ENCODE measurements around the gene CD300A. TPM values are rescaled to one million over a fixed set of nuclear protein-coding genes. Genes with fewer than 3 reads are reported as not detected.

The CD300A gene
- total RNA-seq, 2 experiments from 2014 or later, result 2.0 to 15.8 TPM

GRCh38 chr17:74453665-74454196 lies 12.7 kb upstream of the CD300A start:
- ATAC-seq, result peak; percentile 95
- peaks cover 20% of the 10 kb centered on the region for H3K27me3 Mint-ChIP-seq

GRCh38 chr17:74454197-74455024 lies 12.0 kb upstream of the CD300A start:
- peaks cover 36% of the 10 kb centered on the region for H3K4me1 Mint-ChIP-seq
- ATAC-seq (no peak), DNase-seq (no peak)
- H3K9me3 Mint-ChIP-seq (ENCODE audit: low read depth), result no peaks in the 10 kb centered on the region
- peaks cover 20% of the 10 kb centered on the region for H3K27me3 Mint-ChIP-seq
- no peaks in the 10 kb centered on the region for H3K36me3 Mint-ChIP-seq
- H3K27ac Mint-ChIP-seq, result no peak overlapping the region
- CTCF ChIA-PET, result interaction anchor here (0.7 to 9.4 kb wide), 15 partner anchors 9 to 159 kb away, joined by 3 to 109 read pairs (median 5); partner anchors contain the start of genes CD300A and GPR142
- no peak overlapping the region for H3K4me3 Mint-ChIP-seq

More at GRCh38 chr17:74453665-74454196, 12.7 kb upstream of the CD300A start:
- H3K4me3 Mint-ChIP-seq, result no peak overlapping the region
- H3K27ac Mint-ChIP-seq, result no peak overlapping the region
- H3K36me3 Mint-ChIP-seq, result no peaks in the 10 kb centered on the region
- H3K9me3 Mint-ChIP-seq (ENCODE audit: low read depth), result no peaks in the 10 kb centered on the region
- peaks cover 36% of the 10 kb centered on the region for H3K4me1 Mint-ChIP-seq
- peak; percentile 85 for DNase-seq
- CTCF ChIA-PET, result interaction anchor here (1.2 to 9.4 kb wide), 10 partner anchors 8 to 153 kb away, joined by 3 to 109 read pairs (median 8); partner anchors contain the start of genes CD300A and GPR142

GRCh38 chr17:74455025-74455545 lies 11.3 kb upstream of the CD300A start:
- Mint-ChIP-seq H3K27ac (no peak overlapping the region), H3K9me3 (ENCODE audit: low read depth) (no peaks in the 10 kb centered on the region), H3K36me3 (no peaks in the 10 kb centered on the region), H3K4me1 (peaks cover 36% of the 10 kb centered on the region), H3K27me3 (peaks cover 20% of the 10 kb centered on the region), H3K4me3 (no peak overlapping the region)
- ATAC-seq (no peak), DNase-seq (no peak)
- CTCF ChIA-PET, result interaction anchor here (0.9 to 9.4 kb wide), 13 partner anchors 7 to 159 kb away, joined by 3 to 109 read pairs (median 6); partner anchors contain the start of genes CD300A and GPR142

GRCh38 chr17:74455821-74456220 lies 10.6 kb upstream of the CD300A start:
- H3K36me3 Mint-ChIP-seq, result no peaks in the 10 kb centered on the region
- ATAC-seq (no peak), DNase-seq (no peak)
- no peak overlapping the region for H3K4me3 Mint-ChIP-seq
- peaks cover 36% of the 10 kb centered on the region for H3K4me1 Mint-ChIP-seq
- peaks cover 20% of the 10 kb centered on the region for H3K27me3 Mint-ChIP-seq
- CTCF ChIA-PET, result interaction anchor here (0.9 to 9.4 kb wide), 10 partner anchors 8 to 160 kb away, joined by 3 to 109 read pairs (median 6); partner anchors contain the start of genes CD300A and GPR142
- no peak overlapping the region for H3K27ac Mint-ChIP-seq
- H3K9me3 Mint-ChIP-seq (ENCODE audit: low read depth), result no peaks in the 10 kb centered on the region

GRCh38 chr17:74457146-74457819 lies 9.2 kb upstream of the CD300A start:
- ATAC-seq (peak; percentile 32), DNase-seq (peak; percentile 79)
- peaks cover 34% of the 10 kb centered on the region for H3K4me1 Mint-ChIP-seq
- no peak overlapping the region for H3K4me3 Mint-ChIP-seq
- H3K36me3 Mint-ChIP-seq, result no peaks in the 10 kb centered on the region
- CTCF ChIA-PET, result interaction anchor here (0.7 to 9.4 kb wide), 30 partner anchors 8 to 279 kb away, joined by 3 to 109 read pairs (median 4); partner anchors contain the start of genes BTBD17, CD300A, GPR142 and RAB37
- H3K27me3 Mint-ChIP-seq, result peaks cover 12% of the 10 kb centered on the region
- no peaks in the 10 kb centered on the region for H3K9me3 Mint-ChIP-seq (ENCODE audit: low read depth)
- H3K27ac Mint-ChIP-seq, result no peak overlapping the region

- Mint-ChIP-seq H3K9me3 (ENCODE audit: low read depth) (no peaks in the 10 kb centered on the region), H3K4me1 (peaks cover 29% of the 10 kb centered on the region), H3K36me3 (no peaks in the 10 kb centered on the region), H3K27ac (no peak overlapping the region), H3K27me3 (peaks cover 10% of the 10 kb centered on the region), H3K4me3 (no peak overlapping the region)
- ATAC-seq (no peak), DNase-seq (no peak)
- CTCF ChIA-PET, result interaction anchor here (0.7 to 9.4 kb wide), 27 partner anchors 8 to 279 kb away, joined by 3 to 109 read pairs (median 5); partner anchors contain the start of genes BTBD17, CD300A, GPR142 and RAB37
Observed at GRCh38 chr17:74457820-74458166, 8.6 kb upstream of the CD300A start.

- Mint-ChIP-seq H3K27me3 (peaks cover 8% of the 10 kb centered on the region), H3K4me3 (no peak overlapping the region), H3K4me1 (peaks cover 21% of the 10 kb centered on the region), H3K27ac (no peak overlapping the region), H3K36me3 (peaks cover 2% of the 10 kb centered on the region), H3K9me3 (ENCODE audit: low read depth) (no peaks in the 10 kb centered on the region)
- CTCF ChIA-PET, result interaction anchor here (1.1 to 9.4 kb wide), 11 partner anchors 13 to 102 kb away, joined by 3 to 109 read pairs (median 8); partner anchors contain the start of gene GPR142
- no peak for DNase-seq
- no peak for ATAC-seq
Observed at GRCh38 chr17:74458835-74459234, 7.6 kb upstream of the CD300A start.

- H3K27ac Mint-ChIP-seq, result no peak overlapping the region
- peaks cover 2% of the 10 kb centered on the region for H3K36me3 Mint-ChIP-seq
- no peaks in the 10 kb centered on the region for H3K9me3 Mint-ChIP-seq (ENCODE audit: low read depth)
- DNase-seq (no peak), ATAC-seq (no peak)
- H3K4me3 Mint-ChIP-seq, result no peak overlapping the region
- CTCF ChIA-PET, result interaction anchor here (1.1 to 9.4 kb wide), 9 partner anchors 12 to 102 kb away, joined by 3 to 109 read pairs (median 8); partner anchors contain the start of gene GPR142
- peaks cover 19% of the 10 kb centered on the region for H3K4me1 Mint-ChIP-seq
- H3K27me3 Mint-ChIP-seq, result peaks cover 8% of the 10 kb centered on the region
Observed at GRCh38 chr17:74459622-74460021, 6.8 kb upstream of the CD300A start.

GRCh38 chr17:74460241-74460640 lies 6.2 kb upstream of the CD300A start:
- Mint-ChIP-seq H3K9me3 (ENCODE audit: low read depth) (no peaks in the 10 kb centered on the region), H3K27ac (peak overlapping the region; percentile 12), H3K36me3 (peaks cover 2% of the 10 kb centered on the region), H3K4me1 (peaks cover 15% of the 10 kb centered on the region), H3K27me3 (peaks cover 8% of the 10 kb centered on the region), H3K4me3 (no peak overlapping the region)
- ATAC-seq (no peak), DNase-seq (no peak)
- CTCF ChIA-PET, result interaction anchor here (1.4 to 4.8 kb wide), 5 partner anchors 8 to 92 kb away, joined by 3 to 23 read pairs (median 6); partner anchors contain the start of gene GPR142

- ATAC-seq (no peak), DNase-seq (no peak)
- Mint-ChIP-seq H3K9me3 (ENCODE audit: low read depth) (no peaks in the 10 kb centered on the region), H3K36me3 (peaks cover 2% of the 10 kb centered on the region), H3K27me3 (peaks cover 8% of the 10 kb centered on the region), H3K27ac (no peak overlapping the region), H3K4me3 (no peak overlapping the region), H3K4me1 (peaks cover 15% of the 10 kb centered on the region)
- CTCF ChIA-PET, result interaction anchor here (0.7 to 4.8 kb wide), 7 partner anchors 9 to 350 kb away, joined by 3 to 23 read pairs (median 6); partner anchors contain the start of gene GPR142
Observed at GRCh38 chr17:74460996-74461395, 5.4 kb upstream of the CD300A start.

- peak overlapping the region; percentile 10 for H3K27ac Mint-ChIP-seq
- H3K4me1 Mint-ChIP-seq, result peaks cover 15% of the 10 kb centered on the region
- ATAC-seq (no peak), DNase-seq (no peak)
- no peaks in the 10 kb centered on the region for H3K9me3 Mint-ChIP-seq (ENCODE audit: low read depth)
- CTCF ChIA-PET, result interaction anchor here (1.0 to 2.2 kb wide), 3 partner anchors 22 to 157 kb away, joined by 3 to 23 read pairs (median 4); partner anchors contain the start of gene GPR142
- H3K27me3 Mint-ChIP-seq, result peaks cover 5% of the 10 kb centered on the region
- peaks cover 2% of the 10 kb centered on the region for H3K36me3 Mint-ChIP-seq
- no peak overlapping the region for H3K4me3 Mint-ChIP-seq
Observed at GRCh38 chr17:74461611-74462010, 4.8 kb upstream of the CD300A start.

- Mint-ChIP-seq H3K4me3 (no peak overlapping the region), H3K27me3 (no peaks in the 10 kb centered on the region), H3K9me3 (ENCODE audit: low read depth) (no peaks in the 10 kb centered on the region), H3K36me3 (peaks cover 4% of the 10 kb centered on the region), H3K4me1 (peaks cover 14% of the 10 kb centered on the region), H3K27ac (no peak overlapping the region)
- no peak for DNase-seq
- no peak for ATAC-seq
- CTCF ChIA-PET, result interaction anchor here (1.2 kb wide), 1 partner anchor 138 kb away, joined by 3 read pairs; no protein-coding TSS in a partner anchor
Observed at GRCh38 chr17:74464730-74465377, 1.6 kb upstream of the CD300A start.

Data from activated CD8-positive, alpha-beta memory T cell treated with anti-CD3 and anti-CD28 coated beads, Interleukin-2, amount 10 ng/mL, durations not matched to agents 7 days and 5 days (primary cell).